GM12801 (cell line): Measurements from ENCODE around the gene CXCR3.

Experiments
- TF ChIP-seq, protein P1 (sequence below): IDR thresholded peaks from one replicate; pipeline ENCODE4 v1.5.1; 2011; ENCODE audit warnings: control low read depth; ENCODE audit not compliant: insufficient read length; ENCODE audit errors: extremely low read depth

Gene CXCR3

GRCh38 chrX:71660562-71661416 lies 42.5 kb upstream of the CXCR3 start:
- TF ChIP-seq, protein P1, sequence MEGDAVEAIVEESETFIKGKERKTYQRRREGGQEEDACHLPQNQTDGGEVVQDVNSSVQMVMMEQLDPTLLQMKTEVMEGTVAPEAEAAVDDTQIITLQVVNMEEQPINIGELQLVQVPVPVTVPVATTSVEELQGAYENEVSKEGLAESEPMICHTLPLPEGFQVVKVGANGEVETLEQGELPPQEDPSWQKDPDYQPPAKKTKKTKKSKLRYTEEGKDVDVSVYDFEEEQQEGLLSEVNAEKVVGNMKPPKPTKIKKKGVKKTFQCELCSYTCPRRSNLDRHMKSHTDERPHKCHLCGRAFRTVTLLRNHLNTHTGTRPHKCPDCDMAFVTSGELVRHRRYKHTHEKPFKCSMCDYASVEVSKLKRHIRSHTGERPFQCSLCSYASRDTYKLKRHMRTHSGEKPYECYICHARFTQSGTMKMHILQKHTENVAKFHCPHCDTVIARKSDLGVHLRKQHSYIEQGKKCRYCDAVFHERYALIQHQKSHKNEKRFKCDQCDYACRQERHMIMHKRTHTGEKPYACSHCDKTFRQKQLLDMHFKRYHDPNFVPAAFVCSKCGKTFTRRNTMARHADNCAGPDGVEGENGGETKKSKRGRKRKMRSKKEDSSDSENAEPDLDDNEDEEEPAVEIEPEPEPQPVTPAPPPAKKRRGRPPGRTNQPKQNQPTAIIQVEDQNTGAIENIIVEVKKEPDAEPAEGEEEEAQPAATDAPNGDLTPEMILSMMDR, result no peak

DNA sequence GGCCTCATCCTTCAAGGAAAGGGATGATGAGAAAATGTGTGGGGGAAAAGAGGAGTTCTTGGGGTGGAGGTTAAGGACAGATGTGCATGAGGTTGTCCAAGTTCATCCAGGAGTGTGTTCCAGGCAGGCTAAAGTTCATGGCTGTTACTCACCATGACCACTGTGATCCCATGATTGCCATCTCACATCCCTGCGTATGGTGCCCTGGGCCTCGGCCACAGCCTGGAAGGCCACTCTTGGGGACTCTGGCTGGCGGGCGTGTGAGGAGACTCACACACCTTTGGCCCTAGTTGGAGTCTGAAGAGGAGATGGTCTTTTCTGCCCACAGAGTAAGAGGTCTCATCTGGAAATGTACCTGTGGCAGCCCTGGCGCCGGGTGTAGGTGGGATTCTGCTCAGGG lies 41.6 kb upstream of the CXCR3 start:
- TF ChIP-seq, protein P1, result no peak

DNA sequence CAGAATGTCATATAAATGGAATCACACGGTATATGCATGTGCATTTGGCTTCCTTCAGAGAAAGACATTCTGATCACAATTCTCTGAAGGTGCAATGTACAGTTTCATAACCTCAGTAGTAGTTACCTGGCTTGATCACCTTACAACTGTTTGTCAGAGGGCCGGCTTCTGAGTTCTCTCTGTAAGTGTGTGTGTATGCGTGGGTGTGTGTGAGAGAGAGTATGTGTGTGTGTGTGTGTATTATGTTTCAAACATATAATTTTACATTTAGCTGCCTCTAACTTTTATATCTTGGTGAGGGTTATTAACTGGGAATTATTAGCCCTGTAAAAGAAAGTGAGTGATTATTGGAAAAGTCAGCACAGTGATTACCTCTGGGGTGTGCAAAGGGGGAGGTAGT lies 41.0 kb upstream of the CXCR3 start:
- TF ChIP-seq, protein P1, result no peak

GRCh38 chrX:71657267-71657666 lies 39.0 kb upstream of the CXCR3 start:
- TF ChIP-seq, protein P1, result no peak

- TF ChIP-seq, protein P1, result no peak
These were observed 35.0 kb upstream of the CXCR3 start for GRCh38 chrX:71653344-71653743.

DNA sequence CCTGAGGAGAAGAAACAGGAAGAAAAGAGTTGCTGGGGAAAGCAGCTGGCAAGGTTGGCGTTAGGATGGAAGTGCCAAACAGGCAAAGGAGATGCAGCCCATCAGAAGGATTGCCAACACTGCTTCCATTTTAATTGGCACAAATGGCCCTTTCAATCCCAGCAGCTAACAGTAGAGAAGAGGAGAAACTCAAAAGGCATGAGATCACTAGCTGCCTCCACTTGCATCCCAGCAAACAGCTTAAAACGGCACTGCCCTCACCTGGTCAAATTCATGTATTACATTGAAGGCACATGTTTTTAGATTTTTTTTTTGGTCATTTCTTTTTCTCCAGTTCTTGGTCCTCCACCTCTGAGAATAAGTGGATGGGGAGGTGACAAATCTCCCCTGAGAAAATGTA lies 34.1 kb upstream of the CXCR3 start:
- TF ChIP-seq, protein P1, result no peak

DNA sequence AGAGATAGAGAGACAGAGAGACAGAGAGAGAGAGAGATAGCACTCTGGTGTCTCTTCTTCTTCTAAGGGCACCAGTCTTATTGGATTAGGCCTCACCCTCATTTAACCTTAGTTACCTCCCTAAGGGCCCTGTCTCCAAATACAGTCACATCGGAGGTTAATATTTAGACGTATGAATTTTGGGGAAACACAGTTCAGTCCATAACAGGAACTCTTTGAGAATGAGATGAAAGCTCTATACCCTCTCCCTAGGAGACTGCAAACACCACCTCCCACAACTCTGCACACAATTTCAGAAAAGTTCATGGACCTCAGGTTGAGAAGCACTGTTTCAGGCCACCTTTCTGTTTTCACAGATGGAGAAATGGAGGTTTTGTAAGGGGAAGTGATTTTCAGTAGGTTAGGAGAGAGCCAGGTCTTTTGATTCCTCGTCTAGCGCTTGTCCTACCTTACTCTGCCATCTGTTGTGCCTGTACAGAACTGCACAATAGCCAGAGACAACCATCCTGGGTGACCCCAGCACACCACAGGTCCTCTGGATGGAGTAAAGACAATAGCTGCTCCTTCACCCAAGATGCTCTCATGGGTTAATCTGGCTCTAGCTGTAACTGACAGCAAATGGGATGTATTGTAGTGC lies 32.1 kb upstream of the CXCR3 start:
- TF ChIP-seq, protein P1, result no peak
